Measurements from ENCODE around the gene RIF1.

RIF1 gene

GRCh38 chr2:151388011-151388410 lies 21.7 kb upstream of the RIF1 start:
- Histone ChIP-seq H2BK15ac (ENCODE audit: low read length) (no peak overlapping the region), H3K9ac (ENCODE audit: low read depth, low read length, poor library complexity) (no peak overlapping the region), H3K79me1 (ENCODE audit: low read depth, low read length) (no peaks in the 10 kb centered on the region), H4K91ac (ENCODE audit: low read depth, low read length, poor library complexity) (no peak overlapping the region), H3K4me3 (ENCODE audit: low read length in 2 of 2) (no peak overlapping the region), H2AFZ (ENCODE audit: low read length) (no peak overlapping the region), H2BK5ac (ENCODE audit: low read length) (no peak overlapping the region), H3K4me2 (ENCODE audit: insufficient read depth, low read length, poor library complexity, severe bottlenecking) (no peak overlapping the region), H3K23ac (ENCODE audit: low read depth, low read length, poor library complexity) (no peak overlapping the region), H3K4ac (ENCODE audit: low read length) (no peak overlapping the region), H2BK120ac (ENCODE audit: low read depth, low read length) (no peak overlapping the region), H2AK5ac (ENCODE audit: low read depth, low read length) (no peak overlapping the region), H3K4me1 (ENCODE audit: control insufficient read depth in 2 of 2, insufficient read depth in 1 of 2, low read depth in 1 of 2, low read length in 2 of 2) (peaks cover 0 to 2% of the 10 kb centered on the region in 2 donors), H3K27me3 (ENCODE audit: control insufficient read depth in 3 of 3, insufficient read depth in 3 of 3, low read depth in 1 of 3, low read length in 3 of 3) (peaks cover 0 to 2% (median 0%) of the 10 kb centered on the region in 3 experiments), H3K27ac (replicated peaks; ENCODE audit: low read length) (no peak overlapping the region), H3K14ac (ENCODE audit: low read length) (no peak overlapping the region), H3K9me3 (replicated peaks in 1 of 2; ENCODE audit: control insufficient read depth in 2 of 2, insufficient read depth in 1 of 2, low read depth in 1 of 2, low read length in 2 of 2) (peaks cover 0 to 5% of the 10 kb centered on the region in 2 donors), H3K18ac (ENCODE audit: low read length) (no peak overlapping the region), H3K36me3 (replicated peaks in 1 of 2; ENCODE audit: control insufficient read depth in 2 of 2, insufficient read depth in 2 of 2, low read length in 2 of 2) (no peaks in the 10 kb centered on the region), H4K8ac (ENCODE audit: low read depth, low read length) (no peak overlapping the region), H2BK12ac (ENCODE audit: low read length) (no peak overlapping the region)
- whole genome bisulfite sequencing, 2 donors (ENCODE audit: extremely low coverage in 2 of 2, insufficient read length in 2 of 2, insufficient replicate concordance in 1 of 2), result no CpG with 5 or more reads among the region's 4 CpGs
- no peak for DNase-seq (ENCODE audit: low spot score)

DNA sequence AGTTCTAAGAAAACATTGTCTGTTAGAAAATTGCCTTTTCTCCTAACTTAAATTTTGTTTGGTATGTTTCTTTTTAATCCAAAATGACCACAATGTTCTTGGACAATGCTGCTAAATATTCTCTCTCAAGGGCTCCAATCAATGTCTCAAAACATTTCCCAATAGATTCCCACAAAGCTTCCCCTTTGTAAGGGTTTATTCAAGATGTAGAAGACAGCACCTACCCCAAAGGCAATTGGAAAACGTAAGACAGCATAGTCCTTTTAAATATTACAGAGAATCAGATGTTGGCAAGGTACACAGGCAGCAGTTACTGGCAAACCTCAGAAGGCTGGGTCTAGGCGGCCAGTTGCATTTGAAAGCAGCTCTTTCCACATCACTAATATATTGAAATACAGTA lies 18.3 kb upstream of the RIF1 start:
- no peak overlapping the region for H3K18ac ChIP-seq (ENCODE audit: low read length)
- H3K4me1 ChIP-seq (ENCODE audit: control insufficient read depth in 2 of 2, insufficient read depth in 1 of 2, low read depth in 1 of 2, low read length in 2 of 2), result peaks cover 0 to 2% of the 10 kb centered on the region in 2 donors
- no peak overlapping the region for H2BK120ac ChIP-seq (ENCODE audit: low read depth, low read length)
- peaks cover 0 to 2% (median 0%) of the 10 kb centered on the region in 3 experiments for H3K27me3 ChIP-seq (ENCODE audit: control insufficient read depth in 3 of 3, insufficient read depth in 3 of 3, low read depth in 1 of 3, low read length in 3 of 3)
- H2BK15ac ChIP-seq (ENCODE audit: low read length), result no peak overlapping the region
- H3K4ac ChIP-seq (ENCODE audit: low read length), result no peak overlapping the region
- H3K9ac ChIP-seq (ENCODE audit: low read depth, low read length, poor library complexity), result no peak overlapping the region
- no peak overlapping the region for H4K91ac ChIP-seq (ENCODE audit: low read depth, low read length, poor library complexity)
- H2BK12ac ChIP-seq (ENCODE audit: low read length), result no peak overlapping the region
- H3K4me3 ChIP-seq (ENCODE audit: low read length in 2 of 2), result no peak overlapping the region
- no CpG with 5 or more reads among the region's 2 CpGs for whole genome bisulfite sequencing, 2 donors (ENCODE audit: extremely low coverage in 2 of 2, insufficient read length in 2 of 2, insufficient replicate concordance in 1 of 2)
- no peak overlapping the region for H3K14ac ChIP-seq (ENCODE audit: low read length)
- H4K8ac ChIP-seq (ENCODE audit: low read depth, low read length), result no peak overlapping the region
- no peak overlapping the region for H3K4me2 ChIP-seq (ENCODE audit: insufficient read depth, low read length, poor library complexity, severe bottlenecking)
- H3K79me1 ChIP-seq (ENCODE audit: low read depth, low read length), result no peaks in the 10 kb centered on the region
- no peaks in the 10 kb centered on the region for H3K36me3 ChIP-seq (replicated peaks in 1 of 2; ENCODE audit: control insufficient read depth in 2 of 2, insufficient read depth in 2 of 2, low read length in 2 of 2)
- no peak for DNase-seq (ENCODE audit: low spot score)
- H3K9me3 ChIP-seq (replicated peaks in 1 of 2; ENCODE audit: control insufficient read depth in 2 of 2, insufficient read depth in 1 of 2, low read depth in 1 of 2, low read length in 2 of 2), result peaks cover 0 to 5% of the 10 kb centered on the region in 2 donors
- H3K23ac ChIP-seq (ENCODE audit: low read depth, low read length, poor library complexity), result no peak overlapping the region
- no peak overlapping the region for H2AK5ac ChIP-seq (ENCODE audit: low read depth, low read length)
- no peak overlapping the region for H2AFZ ChIP-seq (ENCODE audit: low read length)
- H3K27ac ChIP-seq (replicated peaks; ENCODE audit: low read length), result no peak overlapping the region
- no peak overlapping the region for H2BK5ac ChIP-seq (ENCODE audit: low read length)

GRCh38 chr2:151394509-151394908 lies 15.2 kb upstream of the RIF1 start:
- Histone ChIP-seq H3K23ac (ENCODE audit: low read depth, low read length, poor library complexity) (no peak overlapping the region), H2BK15ac (ENCODE audit: low read length) (no peak overlapping the region), H2BK120ac (ENCODE audit: low read depth, low read length) (no peak overlapping the region), H3K79me1 (ENCODE audit: low read depth, low read length) (no peaks in the 10 kb centered on the region), H3K4ac (ENCODE audit: low read length) (no peak overlapping the region), H4K91ac (ENCODE audit: low read depth, low read length, poor library complexity) (no peak overlapping the region), H3K14ac (ENCODE audit: low read length) (no peak overlapping the region), H3K4me2 (ENCODE audit: insufficient read depth, low read length, poor library complexity, severe bottlenecking) (no peak overlapping the region), H2BK12ac (ENCODE audit: low read length) (no peak overlapping the region), H3K27me3 (ENCODE audit: control insufficient read depth in 3 of 3, insufficient read depth in 3 of 3, low read depth in 1 of 3, low read length in 3 of 3) (no peaks in the 10 kb centered on the region), H3K9ac (ENCODE audit: low read depth, low read length, poor library complexity) (no peak overlapping the region), H2BK5ac (ENCODE audit: low read length) (no peak overlapping the region), H3K36me3 (replicated peaks in 1 of 2; ENCODE audit: control insufficient read depth in 2 of 2, insufficient read depth in 2 of 2, low read length in 2 of 2) (no peaks in the 10 kb centered on the region), H3K27ac (replicated peaks; ENCODE audit: low read length) (no peak overlapping the region), H3K4me1 (ENCODE audit: control insufficient read depth in 2 of 2, insufficient read depth in 1 of 2, low read depth in 1 of 2, low read length in 2 of 2) (no peaks in the 10 kb centered on the region), H3K4me3 (ENCODE audit: low read length in 2 of 2) (no peak overlapping the region), H2AK5ac (ENCODE audit: low read depth, low read length) (no peak overlapping the region), H4K8ac (ENCODE audit: low read depth, low read length) (no peak overlapping the region), H3K18ac (ENCODE audit: low read length) (no peak overlapping the region), H3K9me3 (replicated peaks in 1 of 2; ENCODE audit: control insufficient read depth in 2 of 2, insufficient read depth in 1 of 2, low read depth in 1 of 2, low read length in 2 of 2) (peaks cover 0 to 4% of the 10 kb centered on the region in 2 donors), H2AFZ (ENCODE audit: low read length) (no peak overlapping the region)
- no CpG with 5 or more reads among the region's 4 CpGs for WGBS, 2 donors (ENCODE audit: extremely low coverage in 2 of 2, insufficient read length in 2 of 2, insufficient replicate concordance in 1 of 2)
- DNase-seq (ENCODE audit: low spot score), result no peak

- no peaks in the 10 kb centered on the region for H3K27me3 ChIP-seq (ENCODE audit: control insufficient read depth in 3 of 3, insufficient read depth in 3 of 3, low read depth in 1 of 3, low read length in 3 of 3)
- no peaks in the 10 kb centered on the region for H3K36me3 ChIP-seq (replicated peaks in 1 of 2; ENCODE audit: control insufficient read depth in 2 of 2, insufficient read depth in 2 of 2, low read length in 2 of 2)
- H2BK12ac ChIP-seq (ENCODE audit: low read length), result no peak overlapping the region
- no peak overlapping the region for H2AK5ac ChIP-seq (ENCODE audit: low read depth, low read length)
- H3K4me3 ChIP-seq (ENCODE audit: low read length in 2 of 2), result no peak overlapping the region
- H3K14ac ChIP-seq (ENCODE audit: low read length), result no peak overlapping the region
- no CpG with 5 or more reads among the region's 4 CpGs for WGBS, 2 donors (ENCODE audit: extremely low coverage in 2 of 2, insufficient read length in 2 of 2, insufficient replicate concordance in 1 of 2)
- no peak overlapping the region for H3K27ac ChIP-seq (replicated peaks; ENCODE audit: low read length)
- no peak overlapping the region for H3K23ac ChIP-seq (ENCODE audit: low read depth, low read length, poor library complexity)
- no peaks in the 10 kb centered on the region for H3K9me3 ChIP-seq (replicated peaks in 1 of 2; ENCODE audit: control insufficient read depth in 2 of 2, insufficient read depth in 1 of 2, low read depth in 1 of 2, low read length in 2 of 2)
- H3K4me2 ChIP-seq (ENCODE audit: insufficient read depth, low read length, poor library complexity, severe bottlenecking), result no peak overlapping the region
- DNase-seq (ENCODE audit: low spot score), result no peak
- H3K4ac ChIP-seq (ENCODE audit: low read length), result no peak overlapping the region
- no peaks in the 10 kb centered on the region for H3K4me1 ChIP-seq (ENCODE audit: control insufficient read depth in 2 of 2, insufficient read depth in 1 of 2, low read depth in 1 of 2, low read length in 2 of 2)
- H4K91ac ChIP-seq (ENCODE audit: low read depth, low read length, poor library complexity), result no peak overlapping the region
- no peak overlapping the region for H4K8ac ChIP-seq (ENCODE audit: low read depth, low read length)
- H3K9ac ChIP-seq (ENCODE audit: low read depth, low read length, poor library complexity), result no peak overlapping the region
- no peak overlapping the region for H3K18ac ChIP-seq (ENCODE audit: low read length)
- no peak overlapping the region for H2BK15ac ChIP-seq (ENCODE audit: low read length)
- peak overlapping the region; percentile 18 for H2AFZ ChIP-seq (ENCODE audit: low read length)
- H2BK5ac ChIP-seq (ENCODE audit: low read length), result no peak overlapping the region
- no peaks in the 10 kb centered on the region for H3K79me1 ChIP-seq (ENCODE audit: low read depth, low read length)
- H2BK120ac ChIP-seq (ENCODE audit: low read depth, low read length), result no peak overlapping the region
These were observed 14.0 kb upstream of the RIF1 start for GRCh38 chr2:151395509-151396374.

Measured in neuronal stem cell (in vitro differentiated cells).